Nephron (organoid): ENCODE measurements around the gene DNAJC13.

Source experiments
- H3K27ac Mint-ChIP-seq, 3 experiments: 2 replicates each; pipeline ENCODE4 v1.8.0; 2020; ENCODE audit warnings: mixed read lengths in 3 of 3, mild to moderate bottlenecking in 2 of 3, moderate library complexity in 1 of 3
- H3K27me3 Mint-ChIP-seq: 2 replicates; pipeline ENCODE4 v1.8.0; 2021; ENCODE audit warnings: low read depth, mild to moderate bottlenecking, moderate library complexity, mixed read lengths
- H3K36me3 Mint-ChIP-seq: 2 replicates; pipeline ENCODE4 v1.8.0; 2020; ENCODE audit warnings: low read depth, mixed read lengths
- H3K4me1 Mint-ChIP-seq: 2 replicates; pipeline ENCODE4 v1.8.0; 2020; ENCODE audit warnings: mixed read lengths
- H3K4me3 Mint-ChIP-seq, 3 experiments: 2 replicates each; pipeline ENCODE4 v1.8.0; 2020; ENCODE audit warnings: mild to moderate bottlenecking in 3 of 3, mixed read lengths in 3 of 3, moderate library complexity in 2 of 3
- H3K9me3 Mint-ChIP-seq: 2 replicates; pipeline ENCODE4 v1.8.0; 2020; ENCODE audit warnings: mixed read lengths
- TF ChIP-seq, protein P1 (sequence below), 3 experiments: fragments of 200-600 bp; sonication (generic); IDR thresholded peaks; one replicate each; pipeline ENCODE4 v1.5.0; 2021; ENCODE audit warnings: antibody characterized with exemption in 3 of 3; ENCODE audit not compliant: unreplicated experiment in 3 of 3

DNAJC13 gene

GRCh38 chr3:132543011-132543739, 125.9 kb downstream of the DNAJC13 start:
- H3K4me1 Mint-ChIP-seq: peaks cover 7% of the 10 kb centered on the region
- H3K9me3 Mint-ChIP-seq: no peaks in the 10 kb centered on the region
- H3K27me3 Mint-ChIP-seq: no peaks in the 10 kb centered on the region
- peak overlapping the region in 2 of 3 experiments; percentile 5 to 34 for H3K27ac Mint-ChIP-seq
- no peak overlapping the region for H3K4me3 Mint-ChIP-seq
- peaks cover 24% of the 10 kb centered on the region for H3K36me3 Mint-ChIP-seq
- TF ChIP-seq, protein P1, sequence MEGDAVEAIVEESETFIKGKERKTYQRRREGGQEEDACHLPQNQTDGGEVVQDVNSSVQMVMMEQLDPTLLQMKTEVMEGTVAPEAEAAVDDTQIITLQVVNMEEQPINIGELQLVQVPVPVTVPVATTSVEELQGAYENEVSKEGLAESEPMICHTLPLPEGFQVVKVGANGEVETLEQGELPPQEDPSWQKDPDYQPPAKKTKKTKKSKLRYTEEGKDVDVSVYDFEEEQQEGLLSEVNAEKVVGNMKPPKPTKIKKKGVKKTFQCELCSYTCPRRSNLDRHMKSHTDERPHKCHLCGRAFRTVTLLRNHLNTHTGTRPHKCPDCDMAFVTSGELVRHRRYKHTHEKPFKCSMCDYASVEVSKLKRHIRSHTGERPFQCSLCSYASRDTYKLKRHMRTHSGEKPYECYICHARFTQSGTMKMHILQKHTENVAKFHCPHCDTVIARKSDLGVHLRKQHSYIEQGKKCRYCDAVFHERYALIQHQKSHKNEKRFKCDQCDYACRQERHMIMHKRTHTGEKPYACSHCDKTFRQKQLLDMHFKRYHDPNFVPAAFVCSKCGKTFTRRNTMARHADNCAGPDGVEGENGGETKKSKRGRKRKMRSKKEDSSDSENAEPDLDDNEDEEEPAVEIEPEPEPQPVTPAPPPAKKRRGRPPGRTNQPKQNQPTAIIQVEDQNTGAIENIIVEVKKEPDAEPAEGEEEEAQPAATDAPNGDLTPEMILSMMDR (IDR thresholded peaks at IDR 0.05; ENCODE audit: unreplicated experiment in 3 of 3): no peak

DNA sequence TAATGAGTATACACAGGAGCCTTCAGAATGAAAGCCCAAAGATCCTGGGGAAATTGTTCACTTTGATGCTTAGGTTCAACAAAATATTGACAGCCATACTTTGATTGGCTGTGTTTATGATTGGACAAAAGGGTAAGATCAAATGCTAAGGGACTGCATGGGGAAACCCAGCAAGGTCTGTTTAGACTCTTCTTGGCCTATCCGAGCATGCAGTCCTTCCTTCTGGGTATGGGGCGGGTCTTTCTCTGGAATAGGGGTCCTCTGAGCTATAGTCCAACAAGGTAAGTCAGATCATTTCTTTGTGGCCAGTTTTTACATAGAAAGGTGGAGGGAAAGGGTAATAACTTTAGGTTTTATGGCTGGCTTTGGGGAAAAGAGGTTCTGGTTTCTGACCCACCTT, 126.8 kb downstream of the DNAJC13 start:
- Mint-ChIP-seq H3K9me3 (no peaks in the 10 kb centered on the region), H3K4me1 (peaks cover 7% of the 10 kb centered on the region)
- TF ChIP-seq, protein P1 (IDR thresholded peaks at IDR 0.05; ENCODE audit: unreplicated experiment in 3 of 3): no peak

GRCh38 chr3:132545471-132545870, 128.2 kb downstream of the DNAJC13 start:
- TF ChIP-seq, protein P1 (IDR thresholded peaks at IDR 0.05; ENCODE audit: unreplicated experiment in 3 of 3): no peak

More for the DNA sequence above, 126.8 kb downstream of the DNAJC13 start:
- Mint-ChIP-seq H3K27ac (no peak overlapping the region), H3K27me3 (no peaks in the 10 kb centered on the region), H3K4me3 (no peak overlapping the region), H3K36me3 (peaks cover 17% of the 10 kb centered on the region)

GRCh38 chr3:132549169-132549568, 131.9 kb downstream of the DNAJC13 start:
- TF ChIP-seq, protein P1 (IDR thresholded peaks at IDR 0.05; ENCODE audit: unreplicated experiment in 3 of 3): no peak
- Mint-ChIP-seq H3K27me3 (no peaks in the 10 kb centered on the region), H3K36me3 (no peaks in the 10 kb centered on the region), H3K27ac (no peak overlapping the region), H3K4me3 (no peak overlapping the region), H3K9me3 (no peaks in the 10 kb centered on the region), H3K4me1 (peaks cover 5% of the 10 kb centered on the region)

More at GRCh38 chr3:132545471-132545870, 128.2 kb downstream of the DNAJC13 start:
- Mint-ChIP-seq H3K9me3 (no peaks in the 10 kb centered on the region), H3K27me3 (no peaks in the 10 kb centered on the region), H3K27ac (no peak overlapping the region), H3K4me1 (peaks cover 11% of the 10 kb centered on the region), H3K4me3 (no peak overlapping the region), H3K36me3 (peaks cover 11% of the 10 kb centered on the region)

DNA sequence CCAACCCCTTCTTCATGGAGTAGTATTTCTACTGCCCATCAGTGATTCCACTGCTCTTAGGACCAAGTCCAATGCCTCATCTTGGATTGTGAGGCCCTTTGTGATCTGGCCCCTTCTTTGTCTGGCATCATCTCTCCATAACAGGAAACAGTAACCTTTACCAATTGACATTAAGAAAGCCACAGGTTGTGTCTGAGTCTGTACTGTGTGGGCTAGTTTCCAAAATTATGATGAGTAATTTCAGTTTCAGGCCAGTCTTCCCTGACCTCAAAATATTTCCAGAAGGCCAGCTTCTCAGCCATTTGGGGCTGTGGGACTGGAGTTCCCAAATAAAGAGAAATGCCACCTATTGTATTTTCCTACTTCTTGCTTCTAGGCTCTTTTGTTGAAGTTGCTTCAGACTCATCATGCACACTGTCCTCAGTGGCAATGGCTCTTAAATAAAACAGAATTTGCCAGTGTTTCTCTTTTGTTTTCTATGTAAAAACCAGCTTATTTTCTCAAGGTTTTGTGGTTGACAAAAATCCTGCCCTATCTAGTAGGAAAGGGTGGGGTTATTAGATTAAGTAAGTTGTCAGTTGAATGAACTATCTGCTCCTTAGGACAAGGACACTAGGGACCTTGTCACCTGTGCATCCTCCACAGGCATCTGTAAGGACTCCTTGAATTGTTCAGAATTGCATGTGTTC, 132.7 kb downstream of the DNAJC13 start:
- no peaks in the 10 kb centered on the region for H3K27me3 Mint-ChIP-seq
- TF ChIP-seq, protein P1 (IDR thresholded peaks at IDR 0.05; ENCODE audit: unreplicated experiment in 3 of 3): no peak
- peaks cover 12% of the 10 kb centered on the region for H3K4me1 Mint-ChIP-seq
- H3K4me3 Mint-ChIP-seq: no peak overlapping the region
- H3K9me3 Mint-ChIP-seq: no peaks in the 10 kb centered on the region
- H3K27ac Mint-ChIP-seq: peak overlapping the region in 1 of 3 experiments; percentile 78
- no peaks in the 10 kb centered on the region for H3K36me3 Mint-ChIP-seq
